K562 (cell line): ENCODE results near the gene MED12. TPM values are rescaled to one million over a fixed set of nuclear protein-coding genes. Genes with fewer than 3 reads are reported as not detected.

Source experiments
- ATF7 ChIP-seq: fragments of 450-650 bp; IDR thresholded peaks from 2 replicates; pipeline ENCODE4 v1.7.1; 2014; ENCODE audit warnings: mild to moderate bottlenecking, moderate library complexity
- BRD9 ChIP-seq: fragments of 450-650 bp; IDR thresholded peaks from 2 replicates; pipeline ENCODE4 v1.6.1; 2018; ENCODE audit warnings: low read depth; ENCODE audit not compliant: partially characterized antibody
- DPF2 ChIP-seq: fragments of 450-650 bp; IDR thresholded peaks from 2 replicates; pipeline ENCODE4 v1.6.1; 2016
- FOXM1 ChIP-seq, 2 experiments: fragments of 450-650 bp in 1 of 2; sonication (generic) in 1 of 2; formaldehyde crosslinking in 1 of 2; IDR thresholded peaks; 2 replicates each; pipeline versions ENCODE4 v1.6.1 to v1.9.0; 2017 to 2022; ENCODE audit warnings: low read depth in 2 of 2, mild to moderate bottlenecking in 2 of 2, missing genetic modification reagents in 1 of 2, moderate library complexity in 1 of 2
- MAZ ChIP-seq, 2 experiments: fragments of 450-650 bp in 1 of 2; sonication (generic) in 1 of 2; formaldehyde crosslinking; IDR thresholded peaks in 1 of 2; conservative IDR thresholded peaks in 1 of 2; 2 replicates each; pipeline versions ENCODE4 v1.4.0 to v1.5.0; 2020; ENCODE audit warnings: mild to moderate bottlenecking in 1 of 2, missing genetic modification reagents in 1 of 2
- MED1 ChIP-seq: sonication (generic); formaldehyde crosslinking; IDR thresholded peaks from 2 replicates; pipeline ENCODE4 v1.8.1; 2023; ENCODE audit warnings: missing genetic modification reagents, borderline replicate concordance
- MTF1 ChIP-seq: fragments of 250-450 bp; sonication (Bioruptor Pico); IDR thresholded peaks from 2 replicates; pipeline ENCODE4 v1.9.0; 2021; ENCODE audit warnings: moderate library complexity, mild to moderate bottlenecking, inconsistent platforms, borderline replicate concordance
- MXI1 ChIP-seq: IDR thresholded peaks from 2 replicates; pipeline ENCODE4 v1.6.1; 2011; ENCODE audit warnings: low read depth, mild to moderate bottlenecking, improper control_type of control experiment, low read length
- MYC ChIP-seq, 2 experiments: fragments of 250-450 bp in 1 of 2; sonication (Bioruptor Pico) in 1 of 2; IDR thresholded peaks; 2 replicates each; pipeline versions ENCODE4 v1.5.1 to v1.6.1; 2012 to 2021; ENCODE audit warnings: low read depth in 2 of 2, borderline replicate concordance in 1 of 2, improper control_type of control experiment in 1 of 2, low read length in 1 of 2, mild to moderate bottlenecking in 1 of 2, moderate library complexity in 1 of 2
- MYNN ChIP-seq, 2 experiments: sonication (generic); formaldehyde crosslinking in 1 of 2; IDR thresholded peaks; 2 replicates each; pipeline versions ENCODE4 v1.5.0 to v1.6.1; 2016 to 2020; ENCODE audit warnings: antibody characterized with exemption in 1 of 2, missing genetic modification reagents in 1 of 2
- POLR2H ChIP-seq: IDR thresholded peaks from 2 replicates; pipeline ENCODE4 v1.6.1; 2016; ENCODE audit warnings: missing genetic modification characterization, low read depth, mild to moderate bottlenecking, control low read depth, missing compliant biosample characterization, moderate library complexity
- RHOXF2B ChIP-seq: fragments of 250-450 bp; sonication (Bioruptor Pico); conservative IDR thresholded peaks from 2 replicates; pipeline ENCODE4 v1.5.1; 2021
- RNF2 ChIP-seq: sonication (generic); IDR thresholded peaks from 2 replicates; pipeline ENCODE4 v1.6.1; 2016
- SMARCA4 ChIP-seq: fragments of 450-650 bp; IDR thresholded peaks from 2 replicates; pipeline ENCODE4 v1.6.1; 2016
- STAG1 ChIP-seq: sonication (generic); formaldehyde crosslinking; IDR thresholded peaks from 2 replicates; pipeline ENCODE4 v1.5.0; 2020; ENCODE audit warnings: missing genetic modification reagents, borderline replicate concordance
- TOE1 ChIP-seq, 2 experiments: fragments of 450-650 bp in 1 of 2; sonication (generic) in 1 of 2; formaldehyde crosslinking in 1 of 2; IDR thresholded peaks; 2 replicates each; pipeline versions ENCODE4 v1.7.1 to v1.8.0; 2016 to 2022; ENCODE audit warnings: borderline replicate concordance in 2 of 2, mild to moderate bottlenecking in 2 of 2, antibody characterized with exemption in 1 of 2, inconsistent platforms in 1 of 2, low read depth in 1 of 2, missing genetic modification reagents in 1 of 2, moderate library complexity in 1 of 2
- ZC3H8 ChIP-seq: fragments of 450-650 bp; IDR thresholded peaks from 2 replicates; pipeline ENCODE4 v1.6.1; 2017
- ZNF239 ChIP-seq: fragments of 250-450 bp; sonication (Bioruptor Pico); IDR thresholded peaks from 2 replicates; pipeline ENCODE4 v1.4.0; 2020; ENCODE audit warnings: mild to moderate bottlenecking
- ZNF584 ChIP-seq: fragments of 200-800 bp; sonication (Bioruptor generic); IDR thresholded peaks from 2 replicates; pipeline ENCODE4 v1.6.1; 2016; ENCODE audit warnings: low read depth, mild to moderate bottlenecking, missing genetic modification characterization, missing compliant biosample characterization
- ZSCAN32 ChIP-seq: fragments of 450-650 bp; formaldehyde crosslinking; IDR thresholded peaks from 2 replicates; pipeline ENCODE4 v1.4.0; 2020; ENCODE audit warnings: mild to moderate bottlenecking, moderate library complexity
- polyA plus RNA-seq, 8 experiments: library from polyadenylated mRNA; depleted of rRNA in 4 of 8; stranded (reverse) in 5 of 8; unstranded in 3 of 8; fragments of >200 nt; fragmentation: Nextera tagmentation in 2 of 8; fragmentation: Illumina TruSeq in 1 of 8; extraction: Ambion mirVana in 2 of 8; extraction: Trizol in 1 of 8; gene quantifications; 2 replicates each; pipeline versions ENCODE4 v1.2.1 to v1.2.3, GENCODE V29; 2011 to 2014; ENCODE audit warnings: inconsistent platforms in 1 of 8, missing spikeins in 1 of 8
- total RNA-seq, 7 experiments: library from RNA; depleted of rRNA in 6 of 7; stranded (reverse); fragments of >200 nt in 6 of 7; fragmentation: Illumina TruSeq in 2 of 7; extraction: Trizol in 2 of 7; gene quantifications; 2 replicates each; pipeline versions ENCODE4 v1.2.1 to v1.2.3, GENCODE V29; 2011 to 2021; ENCODE audit warnings: low replicate concordance in 1 of 7
- TF ChIP-seq, protein P1 (sequence below): sonication (generic); formaldehyde crosslinking; IDR thresholded peaks from 2 replicates; pipeline ENCODE4 v1.8.0; 2022; ENCODE audit warnings: missing genetic modification reagents, mild to moderate bottlenecking, borderline replicate concordance
- TF ChIP-seq, protein P2 (sequence below): fragments of 450-650 bp; IDR thresholded peaks from 2 replicates; pipeline ENCODE4 v1.6.1; 2016; ENCODE audit warnings: antibody characterized with exemption

MED12 gene
- total and polyA plus RNA-seq, 9 of the 15 experiments (the other 6 are each of a cell fraction or from before 2014, with no cell fraction given), result 1.6 to 49.7 (median 8.6) TPM

DNA sequence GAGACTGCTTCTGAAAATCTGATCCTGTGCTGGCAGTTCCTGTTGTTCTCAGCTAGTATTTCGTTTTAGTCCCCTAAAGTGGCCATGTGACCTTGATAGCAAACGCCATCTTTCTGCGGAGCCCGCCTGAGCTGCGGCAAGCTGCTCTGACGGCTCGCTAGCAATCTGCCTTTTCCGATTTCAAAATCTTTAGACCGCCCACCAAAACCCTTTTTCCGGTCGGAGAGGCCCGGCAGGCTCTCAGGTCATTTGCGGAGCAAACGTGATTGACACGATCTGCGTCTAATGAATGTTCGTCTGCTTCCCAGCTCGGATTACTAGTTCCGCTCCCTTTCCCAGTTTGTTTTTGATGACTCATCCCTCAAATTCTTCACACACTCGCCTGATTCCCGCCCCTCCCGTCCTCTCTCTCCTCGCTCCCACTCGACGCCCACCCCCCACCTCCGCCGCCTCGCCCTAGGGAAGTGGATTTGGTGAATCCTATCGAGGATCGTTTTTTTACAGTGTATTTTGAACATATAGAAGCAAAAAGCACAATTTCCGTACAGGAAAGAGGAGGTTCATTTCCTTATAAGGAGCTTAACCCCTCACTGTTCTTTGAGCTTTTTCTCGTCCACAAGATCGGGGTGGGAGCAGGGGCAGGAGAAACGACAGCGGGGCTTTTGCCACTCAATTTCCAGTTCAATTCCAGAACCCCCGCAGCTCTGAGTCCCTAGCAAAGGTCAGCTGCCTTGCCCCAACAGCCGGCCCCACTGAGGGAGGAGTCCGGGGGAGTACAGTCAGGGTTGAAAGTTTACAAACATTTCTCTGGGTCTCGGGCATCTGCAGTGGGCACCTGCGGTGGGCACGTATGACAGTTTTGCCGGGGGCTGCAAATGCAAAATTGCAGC is 63.8 kb downstream of the MED12 start (continued):
- TF ChIP-seq BRD9 (peak; percentile 65), DPF2 (peak; percentile 75), SMARCA4 (peak; percentile 65), RHOXF2B (CRISPR knock-in tag) (no peak), MAZ (CRISPR knock-in tag; conservative IDR thresholded peaks at IDR 0.05 in 1 of 2, IDR thresholded peaks at IDR 0.05 in 1 of 2) (peak in 1 of 2 experiments; percentile 17; a peak in 1 of 4 replicates), RNF2 (peak; percentile 70), MXI1 (peak; percentile 16; the same call in 1 of the 2 replicates), TOE1 (IDR thresholded peaks at IDR 0.05; ENCODE audit: borderline replicate concordance) (peak; percentile 38; the same call in 1 of the 2 replicates), TOE1 (CRISPR knock-in tag; IDR thresholded peaks at IDR 0.05; ENCODE audit: borderline replicate concordance, low read depth) (no peak), STAG1 (no peak), ZC3H8 (no peak), MED1 (CRISPR knock-in tag) (no peak), ZSCAN32 (CRISPR knock-in tag) (no peak), FOXM1 (IDR thresholded peaks at IDR 0.05; ENCODE audit: low read depth) (peak; percentile 72), FOXM1 (CRISPR knock-in tag; IDR thresholded peaks at IDR 0.05; ENCODE audit: low read depth) (no peak), MYNN (IDR thresholded peaks at IDR 0.05) (no peak), MYNN (CRISPR knock-in tag; IDR thresholded peaks at IDR 0.05) (no peak), ATF7 (peak; percentile 48), ZNF239 (CRISPR knock-in tag) (no peak), POLR2H (tag) (peak; percentile 95), MTF1 (CRISPR knock-in tag) (no peak), ZNF584 (CRISPR knock-in tag) (no peak), MYC (IDR thresholded peaks at IDR 0.05; ENCODE audit: low read depth, low read length) (peak; percentile 94), MYC (CRISPR knock-in tag; IDR thresholded peaks at IDR 0.05; ENCODE audit: borderline replicate concordance, low read depth) (no peak; the same call in 1 of the 2 replicates)
- TF ChIP-seq, protein P1, sequence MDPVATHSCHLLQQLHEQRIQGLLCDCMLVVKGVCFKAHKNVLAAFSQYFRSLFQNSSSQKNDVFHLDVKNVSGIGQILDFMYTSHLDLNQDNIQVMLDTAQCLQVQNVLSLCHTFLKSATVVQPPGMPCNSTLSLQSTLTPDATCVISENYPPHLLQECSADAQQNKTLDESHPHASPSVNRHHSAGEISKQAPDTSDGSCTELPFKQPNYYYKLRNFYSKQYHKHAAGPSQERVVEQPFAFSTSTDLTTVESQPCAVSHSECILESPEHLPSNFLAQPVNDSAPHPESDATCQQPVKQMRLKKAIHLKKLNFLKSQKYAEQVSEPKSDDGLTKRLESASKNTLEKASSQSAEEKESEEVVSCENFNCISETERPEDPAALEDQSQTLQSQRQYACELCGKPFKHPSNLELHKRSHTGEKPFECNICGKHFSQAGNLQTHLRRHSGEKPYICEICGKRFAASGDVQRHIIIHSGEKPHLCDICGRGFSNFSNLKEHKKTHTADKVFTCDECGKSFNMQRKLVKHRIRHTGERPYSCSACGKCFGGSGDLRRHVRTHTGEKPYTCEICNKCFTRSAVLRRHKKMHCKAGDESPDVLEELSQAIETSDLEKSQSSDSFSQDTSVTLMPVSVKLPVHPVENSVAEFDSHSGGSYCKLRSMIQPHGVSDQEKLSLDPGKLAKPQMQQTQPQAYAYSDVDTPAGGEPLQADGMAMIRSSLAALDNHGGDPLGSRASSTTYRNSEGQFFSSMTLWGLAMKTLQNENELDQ (CRISPR knock-in tag), result no peak
- TF ChIP-seq, protein P2, sequence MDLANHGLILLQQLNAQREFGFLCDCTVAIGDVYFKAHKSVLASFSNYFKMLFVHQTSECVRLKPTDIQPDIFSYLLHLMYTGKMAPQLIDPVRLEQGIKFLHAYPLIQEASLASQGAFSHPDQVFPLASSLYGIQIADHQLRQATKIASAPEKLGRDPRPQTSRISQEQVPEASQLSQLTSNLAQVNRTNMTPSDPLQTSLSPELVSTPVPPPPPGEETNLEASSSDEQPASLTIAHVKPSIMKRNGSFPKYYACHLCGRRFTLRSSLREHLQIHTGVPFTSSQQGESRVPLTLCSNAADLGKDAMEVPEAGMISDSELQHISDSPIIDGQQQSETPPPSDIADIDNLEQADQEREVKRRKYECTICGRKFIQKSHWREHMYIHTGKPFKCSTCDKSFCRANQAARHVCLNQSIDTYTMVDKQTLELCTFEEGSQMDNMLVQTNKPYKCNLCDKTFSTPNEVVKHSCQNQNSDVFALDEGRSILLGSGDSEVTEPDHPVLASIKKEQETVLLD, result no peak
